ENCODE measurements around the gene TGIF1. TPM values are rescaled to one million over a fixed set of nuclear protein-coding genes. Genes with fewer than 3 reads are reported as not detected.
"Not testable (repeated sequence)": the region's sequence is repeated elsewhere in the genome, so short reads cannot be mapped to it uniquely, and the experiment has no call there.

The TGIF1 gene
- total and polyA plus RNA-seq, 2 donors (not counting 1 experiment from before 2014, with no cell fraction given) = 30.4 to 140 TPM

- intact Hi-C loops (cut with micrococcal nuclease) = no loop called here
- no peak overlapping the region for H3K27ac Mint-ChIP-seq
- Histone ChIP-seq H3K79me2 (ENCODE audit: control insufficient read depth, insufficient read depth, low read length) (no peaks in the 10 kb centered on the region), H3K27me3 (replicated peaks in 1 of 4; ENCODE audit: control extremely low read depth in 1 of 4, control insufficient read depth in 3 of 4, insufficient read depth in 4 of 4, low read length in 3 of 4) (no peaks in the 10 kb centered on the region), H3K9ac (ENCODE audit: low read length) (no peak overlapping the region), H3K4me3 (ENCODE audit: control extremely low read depth in 1 of 5, extremely low read depth in 1 of 5, insufficient read depth in 1 of 5, low read depth in 2 of 5, low read length in 4 of 5) (no peak overlapping the region), H3K36me3 (replicated peaks in 1 of 2; ENCODE audit: control extremely low read depth in 1 of 2, control insufficient read depth in 1 of 2, extremely low read depth in 1 of 2, insufficient read depth in 2 of 2, low read length in 1 of 2) (no peaks in the 10 kb centered on the region), H3K4me2 (replicated peaks; ENCODE audit: low read depth, low read length, poor library complexity, severe bottlenecking) (no peak overlapping the region), H3K4me1 (ENCODE audit: control insufficient read depth in 2 of 2, insufficient read depth in 2 of 2, low read length in 2 of 2) (peaks cover 0 to 7% of the 10 kb centered on the region in 2 donors), H3K27ac (ENCODE audit: low read length in 2 of 2) (no peak overlapping the region), H3K9me3 (ENCODE audit: control extremely low read depth in 1 of 3, control insufficient read depth in 2 of 3, insufficient read depth in 1 of 3, low read length in 2 of 3) (no peaks in the 10 kb centered on the region), H4K20me1 (ENCODE audit: control insufficient read depth, insufficient read depth, low read length, poor library complexity, severe bottlenecking) (no peaks in the 10 kb centered on the region), H2AFZ (ENCODE audit: insufficient read depth, low read depth, low read length, poor library complexity, severe bottlenecking) (no peak overlapping the region)
- TF ChIP-seq CTCF (IDR thresholded peaks at IDR 0.05) = no peak
- TF ChIP-seq EZH2 (IDR thresholded peaks at IDR 0.05; ENCODE audit: borderline replicate concordance, insufficient read depth, low read depth, low read length, poor library complexity, severe bottlenecking) = no peak
- H3K4me1 Mint-ChIP-seq = peaks cover 10% of the 10 kb centered on the region
- H3K27me3 Mint-ChIP-seq = no peaks in the 10 kb centered on the region
- 87% methylated on average over 5 of the region's 8 CpGs for WGBS (ENCODE audit: insufficient coverage)
- ATAC-seq (ENCODE audit: low read depth) (no peak), DNase-seq (no peak)
- H3K9me3 Mint-ChIP-seq (ENCODE audit: insufficient read depth) = no peaks in the 10 kb centered on the region
- CTCF ChIA-PET = interaction anchor here (0.8 to 1.1 kb wide), 3 partner anchors 11 to 126 kb away, joined by 3 read pairs; no protein-coding TSS in a partner anchor
- no peak overlapping the region for H3K4me3 Mint-ChIP-seq
- POLR2A ChIA-PET = interaction anchor here (0.7 kb wide), 1 partner anchor 134 kb away, joined by 9 read pairs; no protein-coding TSS in a partner anchor
These were observed 18.9 kb downstream of the TGIF1 start for GRCh38 chr18:3468833-3469232.

- Histone ChIP-seq H3K9ac (ENCODE audit: low read length) (no peak overlapping the region), H3K4me1 (ENCODE audit: control insufficient read depth in 2 of 2, insufficient read depth in 2 of 2, low read length in 2 of 2) (peaks cover 0 to 7% of the 10 kb centered on the region in 2 donors), H3K27ac (ENCODE audit: low read length in 2 of 2) (no peak overlapping the region), H3K36me3 (replicated peaks in 1 of 2; ENCODE audit: control extremely low read depth in 1 of 2, control insufficient read depth in 1 of 2, extremely low read depth in 1 of 2, insufficient read depth in 2 of 2, low read length in 1 of 2) (no peaks in the 10 kb centered on the region), H3K4me3 (ENCODE audit: control extremely low read depth in 1 of 5, extremely low read depth in 1 of 5, insufficient read depth in 1 of 5, low read depth in 2 of 5, low read length in 4 of 5) (no peak overlapping the region), H3K9me3 (ENCODE audit: control extremely low read depth in 1 of 3, control insufficient read depth in 2 of 3, insufficient read depth in 1 of 3, low read length in 2 of 3) (peaks cover 0 to 4% (median 0%) of the 10 kb centered on the region in 3 donors), H3K4me2 (replicated peaks; ENCODE audit: low read depth, low read length, poor library complexity, severe bottlenecking) (no peak overlapping the region), H3K79me2 (ENCODE audit: control insufficient read depth, insufficient read depth, low read length) (no peaks in the 10 kb centered on the region), H2AFZ (ENCODE audit: insufficient read depth, low read depth, low read length, poor library complexity, severe bottlenecking) (no peak overlapping the region), H4K20me1 (ENCODE audit: control insufficient read depth, insufficient read depth, low read length, poor library complexity, severe bottlenecking) (no peaks in the 10 kb centered on the region), H3K27me3 (replicated peaks in 1 of 4; ENCODE audit: control extremely low read depth in 1 of 4, control insufficient read depth in 3 of 4, insufficient read depth in 4 of 4, low read length in 3 of 4) (no peaks in the 10 kb centered on the region)
- ATAC-seq (ENCODE audit: low read depth) = no peak
- H3K4me3 Mint-ChIP-seq = no peak overlapping the region
- CTCF ChIA-PET = no interaction called here
- H3K4me1 Mint-ChIP-seq = peaks cover 11% of the 10 kb centered on the region
- no peaks in the 10 kb centered on the region for H3K27me3 Mint-ChIP-seq
- intact Hi-C loops (cut with micrococcal nuclease) = no loop called here
- no peak for TF ChIP-seq CTCF (IDR thresholded peaks at IDR 0.05)
- no peak for TF ChIP-seq EZH2 (IDR thresholded peaks at IDR 0.05; ENCODE audit: borderline replicate concordance, insufficient read depth, low read depth, low read length, poor library complexity, severe bottlenecking)
- POLR2A ChIA-PET = no interaction called here
- WGBS (ENCODE audit: insufficient coverage) = 88% methylated on average over 3 of the region's 3 CpGs
- no peak overlapping the region for H3K27ac Mint-ChIP-seq
- no peaks in the 10 kb centered on the region for H3K9me3 Mint-ChIP-seq (ENCODE audit: insufficient read depth)
- no peak for DNase-seq
These were observed 21.2 kb downstream of the TGIF1 start for GRCh38 chr18:3471141-3471648.

GRCh38 chr18:3472121-3472520 is 22.1 kb downstream of the TGIF1 start:
- H3K27me3 Mint-ChIP-seq; H3K79me2 ChIP-seq (ENCODE audit: control insufficient read depth, insufficient read depth, low read length); H3K4me2 ChIP-seq (replicated peaks; ENCODE audit: low read depth, low read length, poor library complexity, severe bottlenecking); CTCF ChIA-PET; H3K27ac Mint-ChIP-seq; ATAC-seq (ENCODE audit: low read depth); H4K20me1 ChIP-seq (ENCODE audit: control insufficient read depth, insufficient read depth, low read length, poor library complexity, severe bottlenecking); H3K27me3 ChIP-seq (replicated peaks in 1 of 4; ENCODE audit: control extremely low read depth in 1 of 4, control insufficient read depth in 3 of 4, insufficient read depth in 4 of 4, low read length in 3 of 4); H3K27ac ChIP-seq (ENCODE audit: low read length in 2 of 2); H3K9ac ChIP-seq (ENCODE audit: low read length); intact Hi-C loops (cut with micrococcal nuclease); H2AFZ ChIP-seq (ENCODE audit: insufficient read depth, low read depth, low read length, poor library complexity, severe bottlenecking); H3K4me1 Mint-ChIP-seq; DNase-seq; H3K36me3 ChIP-seq (replicated peaks in 1 of 2; ENCODE audit: control extremely low read depth in 1 of 2, control insufficient read depth in 1 of 2, extremely low read depth in 1 of 2, insufficient read depth in 2 of 2, low read length in 1 of 2); H3K9me3 Mint-ChIP-seq (ENCODE audit: insufficient read depth); H3K4me3 Mint-ChIP-seq; H3K4me1 ChIP-seq (ENCODE audit: control insufficient read depth in 2 of 2, insufficient read depth in 2 of 2, low read length in 2 of 2); H3K4me3 ChIP-seq (ENCODE audit: control extremely low read depth in 1 of 5, extremely low read depth in 1 of 5, insufficient read depth in 1 of 5, low read depth in 2 of 5, low read length in 4 of 5); H3K9me3 ChIP-seq (ENCODE audit: control extremely low read depth in 1 of 3, control insufficient read depth in 2 of 3, insufficient read depth in 1 of 3, low read length in 2 of 3): not testable (repeated sequence)
- 100% methylated on average over 1 of the region's 3 CpGs for WGBS (ENCODE audit: insufficient coverage)
- POLR2A ChIA-PET = interaction anchor here (0.6 kb wide), 2 partner anchors 10 to 206 kb away, joined by 4 to 8 read pairs; no protein-coding TSS in a partner anchor
